CD4-positive, alpha-beta T cell treated with Interleukin-1 beta for 1 hour (primary cell): ENCODE results near the gene FAM120A.

ENCODE experiments used
- DNase-seq, 2 donors: peaks; one replicate each; pipeline ENCODE4 v3.0.0-alpha.2; 2020 to 2022

Gene FAM120A

GRCh38 chr9:93451849-93452709 is 594 bp downstream of the FAM120A start:
- DNase-seq, result peak; percentile 23 to 36

- DNase-seq, result peak in 1 of 2 donors; percentile 2
Measured at GRCh38 chr9:93452710-93453046, 1.2 kb downstream of the FAM120A start.

GRCh38 chr9:93453047-93453914 is 1.8 kb downstream of the FAM120A start, which contains the start of gene FAM120AOS:
FAM120AOS (minus strand) TSS chr9:93453581; CDS start chr9:93452709, 872 bp downstream.
- DNase-seq, result peak; percentile 83

GRCh38 chr9:93456022-93456421 is 4.5 kb downstream of the FAM120A start:
- no peak for DNase-seq

- DNase-seq, result peak in 1 of 2 donors; percentile 26
Measured at GRCh38 chr9:93456504-93456903, 5.0 kb downstream of the FAM120A start.

GRCh38 chr9:93457006-93457405 is 5.5 kb downstream of the FAM120A start:
- DNase-seq, result no peak

- no peak for DNase-seq
Measured at GRCh38 chr9:93458712-93459111, 7.2 kb downstream of the FAM120A start.

- no peak for DNase-seq
Measured at GRCh38 chr9:93459432-93459847, 8.0 kb downstream of the FAM120A start.

GRCh38 chr9:93460689-93461413 is 9.4 kb downstream of the FAM120A start:
- no peak for DNase-seq

- no peak for DNase-seq
Measured at GRCh38 chr9:93461414-93461743, 9.9 kb downstream of the FAM120A start.

- no peak for DNase-seq
Measured at GRCh38 chr9:93461821-93462220, 10.3 kb downstream of the FAM120A start.

GRCh38 chr9:93463638-93464248 is 12.3 kb downstream of the FAM120A start:
- no peak for DNase-seq

GRCh38 chr9:93464395-93464794 is 12.9 kb downstream of the FAM120A start:
- DNase-seq, result peak in 1 of 2 donors; percentile 6

GRCh38 chr9:93464876-93465275 is 13.4 kb downstream of the FAM120A start:
- DNase-seq, result no peak

GRCh38 chr9:93465855-93466254 is 14.4 kb downstream of the FAM120A start:
- no peak for DNase-seq

GRCh38 chr9:93466416-93467061 is 15.1 kb downstream of the FAM120A start:
- DNase-seq, result no peak

- DNase-seq, result no peak
Measured at GRCh38 chr9:93467062-93467416, 15.6 kb downstream of the FAM120A start.

GRCh38 chr9:93467462-93467861 is 16.0 kb downstream of the FAM120A start:
- no peak for DNase-seq

GRCh38 chr9:93468763-93469456 is 17.4 kb downstream of the FAM120A start:
- no peak for DNase-seq

- no peak for DNase-seq
Measured at GRCh38 chr9:93470391-93470790, 18.9 kb downstream of the FAM120A start.

GRCh38 chr9:93471124-93471523 is 19.6 kb downstream of the FAM120A start:
- DNase-seq, result no peak

GRCh38 chr9:93473411-93473810 is 21.9 kb downstream of the FAM120A start:
- no peak for DNase-seq
